GM10248 (cell line): ENCODE results near the gene TAS2R16.

Experiments
- CTCF ChIA-PET: fragments of 300-600 bp; sonication (Branson Sonifier 250); formaldehyde crosslinking; extraction: SDS; loops from one replicate; lab custom pipeline; 2021; ENCODE audit warnings: antibody characterized with exemption; lab: Yijun Ruan, JAX
- POLR2A ChIA-PET: fragments of 350-650 bp; sonication (Branson Sonifier 250); formaldehyde crosslinking; extraction: SDS; loops from one replicate; lab custom pipeline; 2020; ENCODE audit warnings: antibody characterized with exemption; lab: Yijun Ruan, JAX
- DNase-seq: peaks from one replicate; pipeline ENCODE4 v3.0.0; 2012; ENCODE audit errors: extremely low spot score
- TF ChIP-seq, protein P1 (sequence below): IDR thresholded peaks from 2 replicates; pipeline ENCODE4 v1.5.1; 2012; ENCODE audit warnings: mild to moderate bottlenecking, low read depth; ENCODE audit errors: extremely low read depth, missing control alignments, control extremely low read depth

The TAS2R16 gene

DNA sequence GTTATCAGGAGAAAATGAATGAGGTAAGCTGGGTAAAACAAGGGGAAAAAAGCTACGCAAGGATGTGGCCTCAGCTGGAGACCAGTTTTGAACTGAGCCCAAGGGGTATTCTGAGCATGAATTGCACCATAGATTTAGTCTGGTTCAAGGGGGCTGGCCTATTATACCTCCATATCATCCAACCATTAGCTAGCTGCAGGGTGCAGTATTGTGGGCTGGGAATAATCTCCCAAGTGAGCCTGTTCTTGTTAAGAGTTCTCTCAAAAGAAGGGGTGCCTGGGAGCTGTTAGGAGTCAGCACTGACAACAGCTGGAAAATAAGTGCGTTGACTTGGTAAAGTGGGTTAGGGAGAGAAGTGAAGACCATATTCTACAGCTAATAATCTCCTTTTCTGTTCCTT is 8.0 kb downstream of the TAS2R16 start:
- TF ChIP-seq, protein P1, sequence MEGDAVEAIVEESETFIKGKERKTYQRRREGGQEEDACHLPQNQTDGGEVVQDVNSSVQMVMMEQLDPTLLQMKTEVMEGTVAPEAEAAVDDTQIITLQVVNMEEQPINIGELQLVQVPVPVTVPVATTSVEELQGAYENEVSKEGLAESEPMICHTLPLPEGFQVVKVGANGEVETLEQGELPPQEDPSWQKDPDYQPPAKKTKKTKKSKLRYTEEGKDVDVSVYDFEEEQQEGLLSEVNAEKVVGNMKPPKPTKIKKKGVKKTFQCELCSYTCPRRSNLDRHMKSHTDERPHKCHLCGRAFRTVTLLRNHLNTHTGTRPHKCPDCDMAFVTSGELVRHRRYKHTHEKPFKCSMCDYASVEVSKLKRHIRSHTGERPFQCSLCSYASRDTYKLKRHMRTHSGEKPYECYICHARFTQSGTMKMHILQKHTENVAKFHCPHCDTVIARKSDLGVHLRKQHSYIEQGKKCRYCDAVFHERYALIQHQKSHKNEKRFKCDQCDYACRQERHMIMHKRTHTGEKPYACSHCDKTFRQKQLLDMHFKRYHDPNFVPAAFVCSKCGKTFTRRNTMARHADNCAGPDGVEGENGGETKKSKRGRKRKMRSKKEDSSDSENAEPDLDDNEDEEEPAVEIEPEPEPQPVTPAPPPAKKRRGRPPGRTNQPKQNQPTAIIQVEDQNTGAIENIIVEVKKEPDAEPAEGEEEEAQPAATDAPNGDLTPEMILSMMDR: no peak
- no peak for DNase-seq
- ChIA-PET CTCF (interaction anchor here (1.3 kb wide), 1 partner anchor 16 kb away, joined by 3 read pairs; no protein-coding TSS in a partner anchor), POLR2A (no interaction called here)

DNA sequence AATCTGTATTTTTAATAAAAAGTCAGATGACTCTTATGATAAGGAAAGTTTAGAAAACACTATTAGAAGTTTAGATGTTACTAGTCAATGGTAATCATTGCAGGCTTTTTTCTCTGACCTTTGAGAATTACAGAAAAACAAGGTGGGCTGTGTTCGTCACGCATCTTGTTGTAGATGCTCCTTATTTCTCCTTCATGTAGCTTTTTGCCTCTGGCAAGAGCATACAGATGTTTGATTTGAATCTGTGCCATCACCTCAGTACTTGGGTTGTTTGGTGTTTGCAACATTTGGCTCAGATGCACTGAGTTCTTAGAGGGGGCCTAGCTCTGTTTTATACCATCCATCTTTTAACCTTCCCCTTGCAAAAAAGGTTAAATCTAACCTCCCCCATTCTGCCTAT is 11.5 kb downstream of the TAS2R16 start:
- no peak for DNase-seq
- TF ChIP-seq, protein P1: no peak
- ChIA-PET CTCF (no interaction called here), POLR2A (no interaction called here)

DNA sequence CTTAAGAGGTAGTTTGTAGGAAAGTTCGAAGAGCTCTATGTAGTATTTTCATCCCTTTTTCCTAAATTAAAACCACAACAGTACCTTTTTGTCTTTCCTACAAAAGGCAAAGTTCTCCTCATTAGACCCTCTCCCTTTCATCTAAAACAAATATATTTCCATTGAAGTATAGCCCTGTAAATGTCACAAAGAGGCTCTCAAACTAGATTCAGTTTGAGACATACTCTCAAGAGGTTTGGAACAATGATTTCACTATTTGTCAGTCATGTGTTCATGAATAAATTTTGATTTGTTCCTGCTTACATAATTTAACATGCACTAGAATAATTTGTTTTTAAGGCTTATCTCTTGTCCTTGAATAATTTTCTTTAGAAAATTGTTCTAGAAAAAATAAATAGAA is 12.2 kb downstream of the TAS2R16 start:
- TF ChIP-seq, protein P1: no peak
- no peak for DNase-seq
- POLR2A ChIA-PET: no interaction called here
- CTCF ChIA-PET: interaction anchor here (1.4 kb wide), 1 partner anchor 22 kb away, joined by 3 read pairs; no protein-coding TSS in a partner anchor

DNA sequence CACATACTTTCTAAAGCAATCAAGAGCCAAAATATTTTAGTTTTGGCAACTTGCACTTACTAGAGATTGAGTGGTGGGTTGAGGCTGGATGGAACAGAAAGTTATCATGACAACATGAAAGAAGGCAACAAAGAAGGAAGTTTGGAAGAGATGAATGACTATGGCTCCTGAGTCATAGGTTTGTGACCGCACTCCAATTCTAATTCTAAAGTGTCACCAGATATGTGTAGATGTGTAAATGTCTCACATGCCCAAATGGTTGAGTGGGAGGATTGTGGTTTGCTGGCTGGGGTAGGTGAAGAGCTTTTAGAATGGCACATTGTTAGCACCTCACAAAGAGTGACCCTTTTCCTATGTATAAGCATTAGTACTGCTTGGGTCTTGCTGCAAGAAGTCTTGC is 20.2 kb downstream of the TAS2R16 start:
- TF ChIP-seq, protein P1: no peak
- POLR2A ChIA-PET: no interaction called here
- DNase-seq: no peak
- CTCF ChIA-PET: no interaction called here

DNA sequence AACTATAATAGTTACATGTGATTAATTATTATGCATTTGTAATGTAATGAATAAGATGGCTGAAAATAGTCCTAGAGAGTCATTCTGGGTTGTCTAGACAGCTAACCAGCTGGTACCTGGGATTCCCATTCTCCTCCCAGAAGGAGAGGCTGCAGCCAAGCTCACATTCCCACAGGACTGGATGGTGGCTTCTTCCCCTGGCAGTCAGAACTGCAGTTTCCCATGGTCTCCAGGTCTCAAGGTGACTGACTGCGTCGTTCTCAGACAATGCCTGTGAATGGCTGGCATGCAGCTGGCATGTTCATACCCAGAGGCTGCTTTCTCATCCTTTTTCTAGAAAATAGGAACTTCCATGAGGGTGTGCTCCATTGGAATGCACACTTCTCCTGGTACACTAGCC is 21.3 kb downstream of the TAS2R16 start:
- ChIA-PET CTCF (no interaction called here), POLR2A (no interaction called here)
- no peak for DNase-seq
- TF ChIP-seq, protein P1: no peak

DNA sequence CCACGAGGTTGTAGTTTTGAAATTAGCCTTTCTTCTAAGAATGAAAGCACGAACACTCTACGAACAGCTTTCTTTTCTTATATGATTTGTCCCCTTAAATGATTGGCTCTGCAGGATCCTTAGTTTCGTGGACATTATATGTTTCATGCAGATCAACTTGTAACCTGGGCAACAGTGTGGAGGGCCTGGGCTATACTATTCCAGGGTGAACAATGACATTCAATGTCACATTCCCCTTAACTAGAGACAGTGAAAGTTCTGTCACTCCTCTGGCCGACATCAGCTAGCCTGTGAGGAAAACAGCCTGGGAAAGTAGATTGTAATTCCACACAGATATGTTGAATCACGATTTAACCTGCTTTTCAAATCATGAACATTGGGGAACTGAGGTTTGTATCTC is 23.4 kb downstream of the TAS2R16 start:
- TF ChIP-seq, protein P1: no peak
- ChIA-PET CTCF (interaction anchor here (0.9 to 1.9 kb wide), 4 partner anchors 9 to 18 kb away, joined by 3 to 4 read pairs (median 4); no protein-coding TSS in a partner anchor), POLR2A (no interaction called here)
- DNase-seq: no peak
